Activated CD8-positive, alpha-beta memory T cell treated with anti-CD3 and anti-CD28 coated beads, Interleukin-2, amount 50 U/mL, for 48 hours (primary cell): ENCODE results near the gene DNAH11.
"Not testable (repeated sequence)": the region's sequence is repeated elsewhere in the genome, so short reads cannot be mapped to it uniquely, and the experiment has no call there.

Experiments
- DNase-seq: peaks from one replicate; pipeline ENCODE4 v3.0.0-alpha.2; 2020

Gene DNAH11, protein sequence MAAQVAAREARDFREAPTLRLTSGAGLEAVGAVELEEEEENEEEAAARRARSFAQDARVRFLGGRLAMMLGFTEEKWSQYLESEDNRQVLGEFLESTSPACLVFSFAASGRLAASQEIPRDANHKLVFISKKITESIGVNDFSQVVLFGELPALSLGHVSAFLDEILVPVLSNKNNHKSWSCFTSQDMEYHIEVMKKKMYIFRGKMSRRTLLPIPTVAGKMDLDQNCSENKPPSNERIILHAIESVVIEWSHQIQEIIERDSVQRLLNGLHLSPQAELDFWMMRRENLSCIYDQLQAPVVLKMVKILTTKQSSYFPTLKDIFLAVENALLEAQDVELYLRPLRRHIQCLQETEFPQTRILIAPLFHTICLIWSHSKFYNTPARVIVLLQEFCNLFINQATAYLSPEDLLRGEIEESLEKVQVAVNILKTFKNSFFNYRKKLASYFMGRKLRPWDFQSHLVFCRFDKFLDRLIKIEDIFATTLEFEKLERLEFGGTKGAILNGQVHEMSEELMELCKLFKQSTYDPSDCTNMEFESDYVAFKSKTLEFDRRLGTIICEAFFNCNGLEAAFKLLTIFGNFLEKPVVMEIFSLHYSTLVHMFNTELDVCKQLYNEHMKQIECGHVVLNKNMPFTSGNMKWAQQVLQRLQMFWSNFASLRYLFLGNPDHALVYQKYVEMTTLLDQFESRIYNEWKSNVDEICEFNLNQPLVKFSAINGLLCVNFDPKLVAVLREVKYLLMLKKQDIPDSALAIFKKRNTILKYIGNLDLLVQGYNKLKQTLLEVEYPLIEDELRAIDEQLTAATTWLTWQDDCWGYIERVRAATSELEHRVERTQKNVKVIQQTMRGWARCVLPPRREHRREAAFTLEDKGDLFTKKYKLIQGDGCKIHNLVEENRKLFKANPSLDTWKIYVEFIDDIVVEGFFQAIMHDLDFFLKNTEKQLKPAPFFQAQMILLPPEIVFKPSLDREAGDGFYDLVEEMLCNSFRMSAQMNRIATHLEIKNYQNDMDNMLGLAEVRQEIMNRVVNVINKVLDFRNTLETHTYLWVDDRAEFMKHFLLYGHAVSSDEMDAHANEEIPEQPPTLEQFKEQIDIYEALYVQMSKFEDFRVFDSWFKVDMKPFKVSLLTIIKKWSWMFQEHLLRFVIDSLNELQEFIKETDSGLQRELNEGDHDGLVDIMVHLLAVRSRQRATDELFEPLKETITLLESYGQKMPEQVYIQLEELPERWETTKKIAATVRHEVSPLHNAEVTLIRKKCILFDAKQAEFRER (N-terminal part only)

DNA sequence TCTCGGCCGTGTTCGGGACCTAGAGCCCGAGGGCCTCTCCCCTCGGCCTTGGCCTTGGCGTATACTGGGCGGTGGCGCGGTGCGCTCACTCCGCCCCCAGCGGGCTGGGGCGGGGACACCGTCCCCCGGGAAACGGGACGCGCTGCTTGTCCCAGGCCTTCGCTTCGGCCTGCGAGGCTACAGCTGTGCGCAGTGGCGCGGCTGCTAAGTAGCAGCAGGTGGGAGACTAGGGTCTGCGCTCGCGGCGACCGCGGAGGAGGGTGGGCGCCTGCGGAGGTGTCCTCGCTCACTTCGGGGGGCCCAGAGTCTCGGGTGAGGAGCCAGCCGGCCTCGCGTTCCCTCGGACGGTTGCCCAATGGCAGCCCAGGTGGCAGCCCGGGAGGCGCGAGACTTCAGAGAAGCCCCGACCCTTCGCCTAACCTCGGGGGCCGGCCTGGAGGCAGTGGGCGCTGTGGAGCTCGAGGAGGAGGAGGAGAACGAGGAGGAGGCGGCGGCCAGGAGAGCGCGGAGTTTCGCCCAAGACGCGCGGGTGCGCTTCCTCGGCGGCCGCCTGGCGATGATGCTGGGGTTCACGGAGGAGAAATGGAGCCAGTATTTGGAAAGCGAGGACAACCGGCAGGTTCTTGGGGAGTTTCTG, at the start of gene DNAH11:
Gene DNAH11 (plus strand): TSS at position 149 of the 637 bp plus-strand sequence. CDS start 207 bp downstream, at position 356.
- peak; percentile 67 for DNase-seq

DNA sequence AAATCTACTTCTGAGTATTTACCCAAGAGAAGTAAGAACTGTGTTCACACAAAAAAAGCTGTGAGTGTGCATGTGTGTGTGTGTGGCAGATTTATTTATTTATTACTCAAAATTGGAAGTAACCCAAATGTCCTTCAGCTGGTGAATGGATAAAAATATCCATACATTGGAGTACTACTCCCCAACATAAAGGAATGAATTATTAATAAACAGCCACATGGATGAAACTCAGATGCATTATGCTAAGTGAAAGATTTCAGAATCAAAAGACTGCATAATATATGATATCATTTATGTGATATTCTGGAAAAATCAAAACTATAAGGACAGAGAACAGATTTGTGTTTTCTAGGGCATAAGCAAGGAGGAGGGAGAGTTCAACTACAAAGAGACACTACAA, 47.1 kb upstream of the DNAH11 start:
- DNase-seq: no peak

DNA sequence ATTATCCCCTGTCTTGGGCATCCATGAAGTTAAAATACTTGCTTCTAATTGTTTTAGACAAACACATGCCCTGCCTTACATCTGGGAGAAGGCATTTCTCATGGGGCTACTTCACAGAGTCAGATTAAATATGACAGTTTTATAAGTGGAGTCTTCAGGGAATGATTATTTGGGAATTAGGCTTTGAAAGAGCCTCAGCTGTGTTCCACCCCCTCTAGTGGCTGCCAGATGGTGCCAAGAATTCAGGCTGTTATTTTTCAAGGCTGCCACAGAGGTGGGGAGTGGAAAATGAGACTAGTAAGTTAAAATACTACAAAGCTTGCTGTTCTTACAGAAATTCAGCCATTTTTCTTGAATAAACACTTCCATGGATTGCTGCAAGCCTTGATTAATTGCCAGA, 45.8 kb upstream of the DNAH11 start:
- DNase-seq: no peak

DNA sequence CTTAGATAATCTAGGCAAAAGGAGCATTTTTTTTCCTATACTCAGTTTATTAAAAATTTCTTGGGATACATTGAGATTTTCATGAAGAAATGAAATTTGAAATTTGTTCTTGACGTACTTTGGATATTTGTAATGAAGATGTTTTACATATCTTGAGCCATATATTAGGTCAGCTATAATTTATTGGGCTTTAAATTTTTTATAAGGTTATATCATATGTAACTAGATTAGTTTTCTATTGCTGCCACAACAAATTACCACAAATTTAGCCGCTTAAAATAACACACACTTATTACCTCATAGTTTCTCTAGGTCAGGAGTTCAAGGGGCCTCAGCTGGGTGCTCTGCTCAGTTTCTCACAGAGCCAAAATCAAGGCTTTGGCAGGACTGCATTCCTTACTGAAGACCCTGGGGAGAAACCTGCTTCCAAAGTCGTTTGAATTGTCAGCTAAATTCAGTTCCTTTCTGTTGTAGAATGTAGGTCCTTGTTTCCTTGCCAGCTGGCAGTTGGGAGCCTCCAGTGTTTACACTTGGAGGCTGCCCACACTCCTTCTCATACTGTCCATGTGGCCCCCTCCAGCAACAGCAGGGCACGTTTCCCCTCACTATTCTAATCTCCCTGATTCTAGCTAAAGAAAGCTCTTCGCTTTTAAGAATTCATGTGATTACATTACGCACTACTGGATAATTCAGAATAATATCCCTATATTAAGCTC, 42.6 kb upstream of the DNAH11 start:
- no peak for DNase-seq

DNA sequence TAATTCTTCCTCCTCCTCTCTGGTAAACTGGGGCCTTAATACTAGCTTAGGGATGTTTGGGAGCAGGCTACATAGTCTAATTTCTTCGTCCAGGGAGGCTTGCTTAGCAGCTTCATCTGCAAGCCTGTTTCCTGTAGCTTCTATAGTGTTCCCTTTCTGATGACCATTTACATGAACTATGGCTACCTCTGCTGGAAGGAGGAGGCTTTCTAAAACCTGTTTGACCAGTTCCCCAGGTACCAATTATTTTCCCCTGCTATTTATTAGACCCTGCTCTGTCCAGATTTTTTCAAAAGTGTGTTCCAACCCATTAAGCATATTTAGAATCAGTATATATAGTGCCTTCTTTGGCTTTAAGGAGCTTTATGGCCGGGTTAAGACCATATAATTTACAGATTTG, 38.8 kb upstream of the DNAH11 start:
- no peak for DNase-seq

DNA sequence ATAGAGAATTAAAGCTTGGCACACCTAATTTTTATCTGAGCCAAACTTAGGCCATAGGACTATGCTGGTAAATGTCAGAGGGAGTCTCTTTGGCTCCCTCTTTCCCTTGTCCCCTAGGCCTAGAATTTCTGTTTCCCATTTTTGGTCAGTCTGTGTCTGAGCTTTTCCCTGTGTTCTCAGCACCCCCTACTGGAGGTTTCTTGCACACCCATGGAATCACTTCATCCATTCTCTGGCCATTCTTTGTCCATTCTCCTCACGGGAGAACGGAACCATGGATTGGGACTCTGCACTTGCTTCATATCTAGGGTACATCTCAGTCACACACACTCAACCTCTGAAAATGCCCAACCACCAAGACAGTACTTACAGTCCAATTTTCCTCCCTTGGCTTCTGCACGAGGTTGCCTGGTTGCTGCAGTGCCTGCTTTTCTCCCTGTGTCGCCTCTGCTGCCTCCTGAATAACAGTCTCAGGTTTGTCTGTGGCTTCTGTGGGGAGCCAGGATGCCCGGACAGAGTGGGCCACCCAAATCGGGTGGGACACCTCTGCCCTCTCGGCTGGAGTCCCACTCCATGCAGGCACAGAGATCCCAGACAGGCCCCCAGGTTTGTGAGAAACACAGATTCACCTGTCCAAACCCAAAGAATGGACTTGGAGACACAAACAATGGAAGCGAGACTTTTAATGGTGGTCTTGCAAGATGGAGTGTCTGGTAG, 35.1 kb upstream of the DNAH11 start:
- no peak for DNase-seq

DNA sequence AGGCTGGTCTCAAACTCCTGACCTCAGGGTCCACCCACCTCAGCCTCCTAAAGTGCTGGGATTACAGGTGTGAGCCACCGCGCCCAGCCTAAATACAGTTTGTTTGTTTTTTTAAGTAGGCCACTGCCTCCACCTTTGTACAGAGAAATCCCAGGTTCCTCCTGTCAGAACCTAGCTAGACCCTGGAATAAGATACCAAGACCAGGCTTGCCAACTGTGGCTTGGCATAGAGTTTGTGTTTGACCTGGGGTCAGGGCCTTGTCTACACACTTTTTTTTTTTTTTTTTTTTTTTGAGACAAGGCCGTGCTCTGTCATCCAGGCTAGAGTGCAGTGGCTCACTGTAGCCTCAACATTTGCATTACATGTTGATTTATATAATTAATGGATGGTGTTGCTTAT, 34.3 kb upstream of the DNAH11 start:
- DNase-seq: no peak

DNA sequence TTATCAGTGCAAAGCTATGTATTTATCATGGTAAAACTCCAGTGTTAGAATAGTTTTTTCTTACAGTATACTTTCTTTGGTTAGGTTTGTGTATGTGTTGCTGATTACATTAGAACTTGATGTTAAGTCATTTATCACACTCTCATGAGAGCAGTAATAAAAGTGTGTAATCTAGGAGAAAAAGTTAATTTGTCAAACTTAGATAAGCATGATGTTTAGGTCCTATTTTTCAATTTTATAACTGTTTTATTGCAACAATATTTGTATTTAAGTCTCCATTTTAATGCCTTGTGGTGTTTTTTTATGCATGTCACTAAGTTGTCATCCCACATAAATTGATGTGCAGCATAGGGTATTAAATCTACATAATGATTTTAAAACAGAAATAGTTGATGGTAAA, 28.8 kb upstream of the DNAH11 start:
- DNase-seq: no peak

DNA sequence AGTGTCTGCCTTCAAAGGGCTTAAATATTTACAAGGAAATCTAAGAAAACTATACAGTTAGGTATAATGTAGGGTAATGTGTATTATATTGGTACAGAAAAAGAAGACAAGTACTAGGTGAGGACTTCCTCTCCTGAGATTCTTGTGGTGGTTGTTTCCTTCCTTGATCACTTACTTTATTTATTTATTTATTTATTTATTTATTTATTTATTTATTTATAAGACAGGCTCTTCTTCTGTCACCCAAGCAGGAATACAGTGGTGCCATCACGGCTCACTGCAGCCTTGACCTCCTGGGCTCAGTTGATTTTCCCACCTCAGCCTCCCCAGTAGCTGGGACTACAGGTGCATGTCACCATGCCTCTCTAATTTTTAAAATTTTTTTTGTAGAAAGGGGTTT, 18.2 kb upstream of the DNAH11 start:
- no peak for DNase-seq

DNA sequence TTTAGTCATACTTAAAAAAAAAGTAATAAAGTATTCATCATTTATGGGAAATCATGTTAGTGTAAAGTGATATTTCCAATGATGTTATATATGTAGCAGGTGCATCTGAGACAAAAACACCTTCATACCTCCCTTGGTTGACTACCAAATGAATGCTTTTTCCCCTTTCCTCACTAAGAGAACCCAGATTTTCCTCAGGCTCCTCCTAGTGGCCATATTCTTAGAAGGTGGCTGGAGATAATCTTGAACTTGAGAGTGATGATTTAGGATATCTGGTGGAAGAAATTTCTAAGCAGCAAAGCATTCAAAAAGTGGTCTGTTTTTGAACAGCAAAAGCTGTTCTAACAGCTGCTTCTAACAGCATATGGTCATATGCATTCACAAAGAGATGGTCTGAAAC, 16.8 kb upstream of the DNAH11 start:
- no peak for DNase-seq

DNA sequence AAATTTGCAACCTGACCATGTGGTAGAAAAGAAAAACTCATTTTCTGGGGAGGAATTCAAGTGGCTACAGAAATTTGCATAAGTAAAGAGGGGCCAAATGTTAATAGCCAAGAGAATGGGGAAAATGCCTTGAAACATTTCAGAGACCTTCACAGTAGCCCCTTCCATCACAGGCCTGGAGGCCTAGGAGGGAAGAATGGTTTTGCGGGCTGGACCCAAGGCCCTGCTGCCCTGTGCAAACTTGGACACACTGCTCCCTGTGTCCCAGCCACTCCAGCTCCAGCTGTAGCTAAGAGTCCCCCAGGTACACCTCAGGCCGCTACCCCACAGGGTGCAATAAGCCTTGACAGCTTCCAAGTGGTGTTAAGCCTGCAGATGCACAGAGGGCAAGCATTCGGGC, 16.4 kb upstream of the DNAH11 start:
- DNase-seq: no peak

DNA sequence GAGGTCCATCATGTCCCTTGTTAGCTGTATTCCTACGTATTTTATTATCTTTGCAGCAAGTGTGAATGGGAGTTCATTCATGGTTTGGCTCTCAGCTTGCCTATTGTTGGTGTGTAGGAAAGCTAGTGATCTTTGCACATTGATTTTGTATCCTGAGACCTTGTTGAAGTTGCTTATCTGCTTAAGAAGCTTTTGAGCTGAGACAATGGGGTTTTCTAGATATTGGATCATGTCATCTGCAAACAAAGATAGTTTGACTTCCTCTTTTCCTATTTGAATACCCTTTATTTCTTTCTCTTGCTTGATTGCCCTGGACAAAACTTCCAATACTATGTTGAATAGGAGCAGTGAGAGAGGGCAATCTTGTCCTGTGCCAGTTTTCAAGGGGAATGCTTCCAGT, 10.4 kb upstream of the DNAH11 start:
- not testable (repeated sequence) for DNase-seq

DNA sequence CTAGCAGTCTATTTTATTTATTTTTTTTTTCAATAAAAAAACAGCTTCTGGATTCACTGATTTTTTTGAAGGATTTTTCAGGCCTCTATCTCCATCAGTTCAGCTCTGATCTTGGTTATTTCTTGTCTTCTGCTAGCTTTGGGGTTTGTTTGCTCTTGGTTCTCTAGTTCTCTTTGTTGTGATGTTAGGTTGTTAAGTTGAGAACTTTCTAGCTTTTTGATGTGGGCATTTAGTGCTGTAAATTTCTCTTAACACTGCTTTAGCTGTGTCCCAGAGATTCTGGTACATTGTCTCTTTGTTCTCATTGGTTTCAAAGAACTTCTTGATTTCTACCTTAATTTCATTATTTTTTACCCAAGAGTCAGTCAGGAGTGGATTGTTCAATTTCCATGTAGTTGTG, 9.2 kb upstream of the DNAH11 start:
- not testable (repeated sequence) for DNase-seq

DNA sequence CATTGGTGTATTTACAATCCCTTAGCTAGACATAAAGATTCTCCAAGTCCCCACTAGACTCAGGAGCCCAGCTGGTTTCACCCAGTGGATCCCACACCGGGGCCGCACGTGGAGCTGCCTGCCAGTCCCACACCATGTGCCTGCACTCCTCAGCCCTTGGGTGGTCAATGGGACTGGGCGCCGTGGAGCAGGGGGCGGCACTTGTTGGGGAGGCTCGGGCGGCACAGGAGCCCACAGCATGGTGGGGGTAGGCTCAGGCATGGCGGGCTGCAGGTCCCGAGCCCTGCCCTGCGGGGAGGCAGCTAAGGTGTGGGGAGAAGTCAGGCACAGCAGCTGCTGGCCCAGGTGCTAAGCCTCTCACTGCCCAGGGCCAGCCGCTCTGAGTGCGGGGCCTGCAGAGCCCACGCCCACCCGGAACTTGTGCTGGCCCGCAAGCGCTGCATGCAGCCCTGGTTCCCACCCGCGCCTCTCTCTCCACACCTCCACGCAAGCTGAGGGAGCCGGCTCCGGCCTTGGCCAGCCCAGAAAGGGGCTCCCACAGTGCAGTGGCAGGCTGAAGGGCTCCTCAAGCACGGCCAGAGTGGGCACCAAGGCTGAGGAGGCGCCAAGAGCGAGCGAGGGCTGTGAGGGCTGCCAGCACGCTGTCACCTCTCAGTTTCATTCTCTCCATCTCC, 6.3 kb upstream of the DNAH11 start:
- DNase-seq: not testable (repeated sequence)

DNA sequence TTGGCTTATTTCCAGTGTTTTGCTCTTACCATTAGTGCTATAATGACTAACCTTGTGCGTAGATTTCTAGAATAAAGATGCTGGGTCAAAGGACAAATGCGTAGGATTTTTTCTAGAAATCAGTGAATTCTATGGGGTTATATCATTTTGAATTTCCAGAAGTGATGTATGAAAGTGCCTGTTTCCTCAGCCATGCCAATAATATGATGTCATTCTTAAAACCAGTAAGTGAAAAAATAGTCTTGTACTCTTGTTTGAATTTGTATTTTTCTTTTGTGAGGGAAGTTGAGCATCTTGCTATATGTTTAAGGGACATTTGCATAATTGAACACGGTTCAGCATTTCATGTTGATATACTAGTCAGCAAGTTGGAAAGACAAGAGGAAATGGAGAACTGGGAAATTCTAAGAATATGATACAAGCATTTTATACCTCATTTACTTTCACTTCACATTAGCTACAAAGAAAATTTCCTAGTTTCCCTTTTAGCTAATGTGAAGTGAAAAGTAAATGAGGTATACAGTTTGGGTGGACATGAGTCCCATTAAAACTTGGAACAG, 3.8 kb upstream of the DNAH11 start:
- no peak for DNase-seq

DNA sequence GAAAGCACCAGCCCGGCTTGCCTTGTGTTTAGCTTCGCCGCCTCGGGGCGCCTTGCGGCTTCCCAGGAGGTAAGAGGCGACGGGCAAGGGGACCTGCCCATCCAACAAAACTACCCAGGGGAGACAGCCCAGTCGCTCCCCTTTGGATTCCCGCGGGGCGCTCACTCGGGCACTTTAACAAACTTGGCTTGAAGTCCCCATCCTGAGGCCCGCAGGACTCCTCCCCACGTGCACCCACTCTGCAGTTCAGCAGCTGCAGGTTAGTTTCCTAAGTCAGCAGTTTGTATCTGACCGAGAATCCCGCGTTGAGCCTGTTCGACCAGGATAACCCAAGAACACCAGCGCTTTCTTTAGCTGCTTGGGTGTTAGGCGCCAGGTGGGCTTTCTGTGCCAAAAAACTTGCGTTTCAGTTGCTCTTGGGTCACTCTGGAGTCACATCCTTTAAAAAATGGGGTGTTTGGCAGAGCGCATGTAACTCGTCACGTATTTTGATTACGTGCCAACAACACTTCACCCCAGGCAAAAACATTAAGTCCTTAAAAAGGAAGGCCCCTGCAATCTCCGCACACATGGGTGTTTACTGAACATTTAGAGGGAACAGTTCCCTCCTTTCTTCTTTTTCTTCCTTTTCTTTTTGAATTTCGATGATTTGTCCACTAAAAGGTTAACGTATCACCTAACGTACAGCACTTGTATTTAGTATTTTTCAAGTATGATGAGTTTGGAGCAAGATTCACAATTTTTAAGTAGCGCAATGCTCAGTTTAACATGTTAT, 876 bp downstream of the DNAH11 start:
- peak; percentile 56 for DNase-seq

DNA sequence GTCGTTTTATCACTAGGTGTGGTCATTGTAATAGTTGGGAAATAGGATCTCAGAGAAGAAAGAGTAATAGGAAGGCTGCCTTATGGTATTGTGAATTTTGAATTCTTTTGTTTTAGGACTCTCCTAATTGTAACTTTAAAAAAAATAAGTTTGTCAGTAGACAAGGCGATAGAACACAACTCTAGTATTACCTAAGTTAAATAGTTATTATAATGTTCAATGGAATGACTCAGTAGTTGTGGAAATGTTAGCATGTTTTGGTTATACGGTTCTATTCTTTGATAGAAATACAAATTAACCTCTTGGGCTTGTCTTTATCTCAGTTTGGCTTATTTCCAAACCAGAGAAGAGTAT, 1.4 kb downstream of the DNAH11 start:
- no peak for DNase-seq

DNA sequence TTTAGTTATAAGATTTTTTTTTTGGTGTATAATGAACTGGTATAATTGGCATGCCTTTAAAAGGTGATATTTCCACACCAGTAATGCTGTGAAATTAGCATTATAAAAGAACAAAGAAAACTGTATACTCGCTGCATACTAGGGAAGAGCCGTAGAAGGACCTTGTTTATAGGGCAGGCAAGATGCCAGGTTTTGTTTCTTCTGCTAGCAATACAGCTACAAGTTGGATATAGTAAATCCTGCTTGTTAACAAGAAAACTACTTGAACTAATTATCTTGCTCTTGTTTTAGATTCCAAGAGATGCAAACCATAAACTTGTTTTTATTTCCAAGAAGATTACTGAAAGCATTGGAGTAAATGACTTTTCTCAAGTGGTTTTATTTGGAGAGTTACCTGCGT, 1.9 kb downstream of the DNAH11 start:
- DNase-seq: no peak

DNA sequence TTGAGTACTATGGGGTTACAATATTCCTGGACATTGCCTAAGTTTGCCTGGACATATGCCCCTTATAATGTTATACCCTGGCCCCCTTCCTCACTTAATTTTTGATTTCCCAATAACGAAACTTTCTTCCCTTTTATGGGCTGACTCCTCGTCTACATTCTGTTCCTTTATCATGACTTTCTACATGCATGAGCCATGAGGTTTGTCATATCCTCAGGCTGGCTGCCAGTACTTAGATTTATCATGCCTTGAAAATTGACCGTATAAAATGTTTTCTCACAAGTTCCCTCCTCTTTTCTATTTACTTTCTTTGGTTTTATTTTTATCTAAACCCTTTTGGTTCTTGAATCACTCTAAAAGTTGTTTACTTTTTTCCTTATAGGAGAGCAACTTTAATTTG, 4.7 kb downstream of the DNAH11 start:
- no peak for DNase-seq

DNA sequence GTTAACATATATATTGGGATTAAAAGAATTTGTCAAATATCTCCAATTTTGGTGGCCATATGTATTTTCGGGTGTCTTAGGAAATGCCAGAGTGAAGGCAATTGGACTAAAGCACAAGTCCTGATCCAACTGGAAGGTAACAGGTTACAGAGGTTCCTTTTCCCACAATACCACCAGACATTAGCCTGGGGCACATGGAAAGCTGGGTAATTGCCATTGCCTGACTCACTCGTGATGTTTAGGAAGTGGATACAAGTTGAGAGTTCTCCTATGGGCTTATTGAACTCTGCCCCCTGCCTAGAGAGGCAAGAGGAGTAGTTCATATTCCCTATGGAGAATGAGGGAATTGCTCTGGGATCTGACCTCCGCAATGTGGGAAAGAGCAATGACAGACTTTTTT, 5.7 kb downstream of the DNAH11 start:
- no peak for DNase-seq
